GM12875 (cell line): ENCODE data around the gene KCNH8.

ENCODE experiments used
- H3K4me3 ChIP-seq: one replicate; pipeline ENCODE4 v1.5.1; 2011; ENCODE audit warnings: low read depth, low read length, control low read depth
- CTCF ChIP-seq: IDR thresholded peaks from 2 replicates; pipeline ENCODE4 v1.5.1; 2011; ENCODE audit warnings: low read depth, mild to moderate bottlenecking, control low read depth, inconsistent platforms, low read length, moderate library complexity, borderline replicate concordance; ENCODE audit not compliant: insufficient read depth

Gene KCNH8

DNA sequence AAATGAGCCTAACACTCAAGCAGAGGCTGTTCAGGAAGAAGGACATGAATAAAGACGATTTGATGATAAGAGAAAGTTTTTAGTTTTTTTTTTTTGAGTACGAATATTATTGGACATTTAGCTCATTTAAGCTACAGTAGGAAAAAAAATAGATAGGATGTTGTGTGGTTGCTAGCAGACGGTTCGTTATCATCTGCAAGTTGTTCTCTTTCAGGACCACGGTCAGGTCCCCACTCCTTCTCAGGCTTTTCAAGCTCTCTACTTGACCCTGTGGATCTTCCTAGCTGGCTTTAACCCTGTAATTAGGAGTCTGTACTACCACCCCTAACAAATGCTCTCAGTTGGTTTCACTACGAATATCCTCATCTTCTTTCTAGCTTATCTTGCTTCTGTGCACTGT lies 1.1 kb downstream of the KCNH8 start:
- TF ChIP-seq CTCF = no peak
- H3K4me3 ChIP-seq = no peak overlapping the region

DNA sequence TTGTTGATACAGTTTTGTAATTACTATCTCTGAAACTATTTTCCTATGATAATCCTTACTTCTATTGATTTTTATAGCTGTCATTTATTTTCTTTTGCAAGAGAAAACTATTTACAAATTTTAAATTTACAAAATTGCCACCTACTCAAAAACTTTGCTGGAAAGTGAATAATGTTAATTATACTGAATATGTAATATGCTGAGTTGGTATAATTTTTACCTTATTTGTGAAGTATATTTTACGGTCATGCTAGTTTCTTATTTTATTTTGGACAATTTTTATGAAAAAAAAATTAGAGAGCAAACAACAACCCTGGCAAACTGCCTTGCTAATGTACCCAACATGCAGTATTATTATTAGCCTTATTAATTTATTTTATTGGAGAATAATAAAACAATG lies 2.9 kb downstream of the KCNH8 start:
- TF ChIP-seq CTCF = no peak
- no peak overlapping the region for H3K4me3 ChIP-seq

DNA sequence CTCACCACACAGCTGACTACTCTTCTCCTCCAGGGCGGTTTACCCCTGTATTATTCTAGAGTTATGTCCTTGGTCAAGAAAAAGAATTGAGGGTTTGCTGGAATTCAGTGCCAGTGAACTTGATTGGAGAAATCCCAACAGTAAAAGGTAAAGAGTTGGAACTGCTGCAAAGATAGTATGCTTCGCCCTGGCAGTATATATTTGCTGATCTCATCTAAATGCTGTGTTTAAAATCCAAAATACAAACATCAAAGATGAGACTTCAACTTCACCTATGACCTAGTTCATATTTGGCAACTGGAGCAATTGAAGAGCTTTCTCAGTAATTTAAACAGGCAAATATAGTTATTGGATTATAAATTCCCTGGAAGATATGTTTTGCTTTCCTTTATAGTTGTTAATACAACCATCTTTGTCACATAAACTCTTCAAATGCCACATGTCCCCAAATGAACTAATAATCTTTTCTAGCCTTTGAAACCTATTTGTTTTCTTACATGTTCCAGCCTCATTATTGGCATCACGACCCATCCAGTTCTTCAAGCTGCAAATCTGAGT lies 6.5 kb downstream of the KCNH8 start:
- no peak overlapping the region for H3K4me3 ChIP-seq
- no peak for TF ChIP-seq CTCF

- TF ChIP-seq CTCF = no peak
- no peak overlapping the region for H3K4me3 ChIP-seq
These were observed 7.1 kb downstream of the KCNH8 start for GRCh38 chr3:19155375-19155774.

DNA sequence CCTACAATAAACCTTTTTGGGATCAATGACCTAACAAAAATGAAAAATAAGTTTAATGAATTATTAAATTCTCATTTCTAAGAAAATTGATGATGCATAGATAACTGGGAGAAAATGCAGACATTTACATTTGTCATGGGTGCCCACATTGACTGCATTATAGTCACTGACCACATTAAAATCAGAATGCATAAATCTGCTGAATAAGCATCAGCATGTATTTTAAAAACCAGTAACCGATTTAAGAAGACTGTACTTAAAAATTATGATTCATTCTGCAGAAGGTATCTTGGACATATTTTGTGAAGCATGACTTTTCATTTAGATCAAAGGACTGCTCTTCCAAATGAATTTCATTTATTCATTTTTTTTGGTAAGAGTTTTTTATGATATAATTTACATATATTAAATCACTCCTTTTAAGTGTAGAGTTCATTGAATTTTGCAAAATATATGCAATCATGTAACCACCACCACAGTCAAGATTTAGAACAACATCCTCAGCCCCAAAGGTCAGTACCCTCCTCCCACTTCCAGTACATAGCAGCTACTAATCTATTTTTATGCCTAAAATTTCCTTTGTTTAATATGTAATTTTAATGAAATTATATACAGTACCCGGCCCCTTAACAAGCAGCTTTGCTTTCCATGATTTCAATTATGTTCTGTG lies 11.8 kb downstream of the KCNH8 start:
- no peak overlapping the region for H3K4me3 ChIP-seq
- no peak for TF ChIP-seq CTCF

GRCh38 chr3:19165654-19166053 lies 17.3 kb downstream of the KCNH8 start:
- no peak for TF ChIP-seq CTCF
- no peak overlapping the region for H3K4me3 ChIP-seq

- TF ChIP-seq CTCF = no peak
- no peak overlapping the region for H3K4me3 ChIP-seq
These were observed 23.5 kb downstream of the KCNH8 start for GRCh38 chr3:19171794-19172193.
